HL-60/S4 treated with phorbol 12-myristate 13-acetate at 8.2 ng/mL for 4 days and 3 days (cell line): ENCODE measurements around the gene AZIN2.
"Not testable (repeated sequence)": the region's sequence is repeated elsewhere in the genome, so short reads cannot be mapped to it uniquely, and the experiment has no call there.

Source experiments
- in situ Hi-C: fragments of 300-500 bp; cut with MboI; formaldehyde crosslinking; loops from 2 replicates; pipeline ENCODE4 v1.15.0; 2022; ENCODE audit warnings: low sequenced_read_pairs

The AZIN2 gene

DNA sequence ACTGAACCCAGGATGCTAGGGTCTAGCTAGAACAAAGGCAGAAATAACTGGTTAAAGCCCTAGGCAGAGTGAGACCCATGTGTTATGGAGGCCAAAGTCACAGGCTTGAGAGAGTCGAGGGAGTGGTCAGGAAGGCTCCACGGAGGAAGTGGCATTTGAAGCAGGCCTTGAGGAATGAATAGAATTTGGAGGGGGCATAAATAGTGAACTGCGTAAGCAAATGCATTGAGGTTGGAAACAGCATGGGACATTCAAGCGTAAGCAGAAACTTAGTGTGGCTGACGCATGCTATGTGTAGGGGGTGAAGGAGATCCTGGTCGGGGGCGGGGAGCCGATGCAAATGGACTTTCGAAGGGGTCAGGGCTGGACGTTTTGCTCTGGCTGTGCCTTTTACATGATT, 11.5 kb downstream of the AZIN2 start:
- in situ Hi-C loops = no loop called here

DNA sequence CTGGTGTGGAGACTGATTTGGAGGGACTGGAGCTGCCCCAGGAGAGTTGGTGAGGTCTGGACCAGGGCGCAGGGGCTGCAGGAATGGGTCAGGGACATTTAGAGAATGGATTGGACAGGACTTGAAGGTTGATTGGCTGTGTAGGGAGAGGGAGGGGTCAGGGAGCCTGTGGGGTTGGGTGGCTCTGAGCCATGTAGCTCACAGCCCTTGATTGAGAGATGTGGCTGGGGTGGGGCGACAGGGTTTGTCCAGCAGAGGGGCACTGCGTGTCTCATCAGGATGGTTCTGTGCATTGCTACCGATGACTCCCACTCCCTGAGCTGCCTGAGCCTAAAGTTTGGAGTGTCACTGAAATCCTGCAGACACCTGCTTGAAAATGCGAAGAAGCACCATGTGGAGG, 12.1 kb downstream of the AZIN2 start:
- in situ Hi-C loops = no loop called here

DNA sequence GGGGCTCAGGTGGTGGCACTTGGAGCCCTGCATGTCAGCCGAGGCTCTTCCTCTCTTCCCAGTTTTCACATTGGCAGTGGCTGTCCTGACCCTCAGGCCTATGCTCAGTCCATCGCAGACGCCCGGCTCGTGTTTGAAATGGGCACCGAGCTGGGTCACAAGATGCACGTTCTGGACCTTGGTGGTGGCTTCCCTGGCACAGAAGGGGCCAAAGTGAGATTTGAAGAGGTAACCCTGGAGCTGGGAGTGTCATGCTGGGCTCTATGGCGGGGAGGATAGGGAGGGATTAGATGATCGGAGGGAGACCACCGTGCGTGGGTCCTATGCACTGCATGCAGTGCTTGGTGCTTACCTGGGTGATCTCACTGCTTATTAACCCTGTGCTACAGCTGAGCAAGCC, 13.5 kb downstream of the AZIN2 start:
- in situ Hi-C loops = no loop called here

DNA sequence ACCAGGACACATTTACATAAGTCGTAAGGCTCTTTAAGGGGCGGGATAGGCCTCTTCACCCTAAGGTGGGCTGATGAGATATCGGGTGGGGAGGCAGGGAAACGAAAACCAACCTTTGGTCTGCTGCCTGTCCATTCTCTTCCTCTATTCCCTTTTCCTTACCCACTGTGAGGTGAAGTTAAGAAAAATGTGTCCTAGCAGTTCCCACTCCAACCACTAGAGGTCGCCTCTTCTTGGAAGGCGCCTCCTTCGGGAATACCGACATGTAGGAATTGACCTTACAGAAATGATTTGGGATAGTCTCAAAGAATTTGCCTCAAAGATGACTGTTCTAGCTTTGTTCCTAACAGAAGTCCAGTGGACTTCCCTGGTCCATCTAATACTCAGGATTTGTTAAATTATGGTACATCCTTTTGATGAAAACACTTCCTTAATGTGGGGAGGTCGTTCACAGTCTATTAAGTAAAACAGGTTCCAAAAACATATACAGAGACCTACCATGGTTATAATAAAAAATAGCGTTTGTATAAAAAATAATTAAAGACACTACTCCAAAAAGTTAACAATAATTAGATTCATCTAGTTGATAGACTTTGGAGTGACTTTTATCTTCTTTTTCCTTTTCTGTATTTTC, 14.1 kb downstream of the AZIN2 start:
- in situ Hi-C loops = no loop called here

DNA sequence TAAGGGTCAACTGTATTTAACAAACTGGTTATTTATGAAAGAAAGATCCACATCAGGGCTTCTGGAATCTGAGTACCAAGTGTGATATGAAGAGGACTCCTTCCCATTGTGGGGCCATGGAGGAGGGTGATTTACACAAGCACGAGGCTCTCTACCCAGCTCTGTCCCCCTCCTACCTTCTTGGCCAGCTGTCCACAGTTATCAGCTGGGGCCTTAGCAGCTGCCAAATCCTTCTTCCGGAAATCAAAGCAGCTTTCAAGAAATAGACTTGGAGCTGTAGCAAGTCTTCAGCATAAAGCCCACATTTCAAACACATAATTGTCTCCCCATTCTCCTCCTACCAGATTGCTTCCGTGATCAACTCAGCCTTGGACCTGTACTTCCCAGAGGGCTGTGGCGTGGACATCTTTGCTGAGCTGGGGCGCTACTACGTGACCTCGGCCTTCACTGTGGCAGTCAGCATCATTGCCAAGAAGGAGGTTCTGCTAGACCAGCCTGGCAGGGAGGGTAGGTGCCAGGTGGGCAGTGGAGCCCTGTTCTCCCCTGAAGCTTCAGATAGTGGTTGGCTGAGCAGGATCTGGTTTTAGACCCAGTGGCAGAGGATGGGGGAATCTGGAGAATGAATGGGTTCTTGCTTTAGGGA, 15.5 kb downstream of the AZIN2 start:
- in situ Hi-C loops = no loop called here

DNA sequence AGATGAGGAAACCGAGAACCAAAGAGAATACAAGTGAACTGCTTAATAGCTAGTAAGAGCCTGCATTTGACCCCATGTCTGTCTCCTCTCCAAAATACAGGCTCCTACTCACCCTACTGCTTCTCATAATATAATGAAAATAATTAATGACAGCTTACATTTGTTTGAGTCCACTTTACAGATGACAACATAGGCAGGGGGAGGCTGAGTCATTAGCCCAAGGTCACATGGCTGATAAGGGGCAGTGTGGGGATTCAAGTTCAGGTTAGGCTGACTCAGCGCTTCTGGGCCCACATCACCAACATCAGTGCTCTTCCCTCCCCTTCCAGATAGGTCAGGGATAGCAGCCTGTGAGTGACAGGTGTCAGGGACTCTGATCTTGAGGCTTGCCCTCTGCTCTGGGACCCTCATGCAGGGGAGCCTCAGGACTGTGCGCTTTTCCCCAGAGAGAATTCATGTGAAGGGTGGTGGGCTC, 16.2 kb downstream of the AZIN2 start:
- in situ Hi-C loops = no loop called here

DNA sequence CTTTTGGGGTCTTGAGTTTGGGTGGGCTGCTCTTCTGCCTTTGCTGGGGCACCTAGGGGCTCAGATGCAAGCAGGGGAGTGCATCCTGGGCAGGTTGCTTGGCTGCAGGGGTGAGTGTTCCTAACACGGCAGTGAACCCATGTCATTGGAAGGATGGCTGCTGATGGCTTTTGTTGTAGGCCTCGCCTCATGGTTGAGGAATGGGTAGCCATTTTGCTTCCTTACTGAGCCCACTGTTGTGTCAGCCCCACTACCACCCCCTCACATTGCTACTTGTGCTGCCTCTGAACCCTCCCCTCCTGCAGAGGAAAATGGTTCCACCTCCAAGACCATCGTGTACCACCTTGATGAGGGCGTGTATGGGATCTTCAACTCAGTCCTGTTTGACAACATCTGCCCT, 16.8 kb downstream of the AZIN2 start:
- in situ Hi-C loops = no loop called here

DNA sequence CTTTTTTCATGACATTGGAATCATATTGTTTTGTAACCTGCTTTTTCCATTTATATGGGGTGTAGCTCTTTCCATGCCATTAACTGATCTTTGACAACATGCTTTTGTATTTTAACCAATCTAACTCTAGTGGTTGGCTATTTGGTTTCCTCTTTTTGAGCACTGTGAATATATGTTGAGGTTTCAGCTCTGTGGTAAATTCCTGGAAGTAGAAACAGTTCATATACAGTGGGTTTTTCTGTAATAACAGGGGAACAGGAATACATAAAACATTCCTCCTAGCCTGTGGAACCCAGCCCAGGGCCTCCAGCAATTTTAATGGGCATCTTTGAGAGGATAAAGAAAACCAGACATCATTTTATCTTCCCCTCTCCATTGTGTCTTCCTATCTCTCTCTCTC, 17.4 kb downstream of the AZIN2 start:
- in situ Hi-C loops = no loop called here

DNA sequence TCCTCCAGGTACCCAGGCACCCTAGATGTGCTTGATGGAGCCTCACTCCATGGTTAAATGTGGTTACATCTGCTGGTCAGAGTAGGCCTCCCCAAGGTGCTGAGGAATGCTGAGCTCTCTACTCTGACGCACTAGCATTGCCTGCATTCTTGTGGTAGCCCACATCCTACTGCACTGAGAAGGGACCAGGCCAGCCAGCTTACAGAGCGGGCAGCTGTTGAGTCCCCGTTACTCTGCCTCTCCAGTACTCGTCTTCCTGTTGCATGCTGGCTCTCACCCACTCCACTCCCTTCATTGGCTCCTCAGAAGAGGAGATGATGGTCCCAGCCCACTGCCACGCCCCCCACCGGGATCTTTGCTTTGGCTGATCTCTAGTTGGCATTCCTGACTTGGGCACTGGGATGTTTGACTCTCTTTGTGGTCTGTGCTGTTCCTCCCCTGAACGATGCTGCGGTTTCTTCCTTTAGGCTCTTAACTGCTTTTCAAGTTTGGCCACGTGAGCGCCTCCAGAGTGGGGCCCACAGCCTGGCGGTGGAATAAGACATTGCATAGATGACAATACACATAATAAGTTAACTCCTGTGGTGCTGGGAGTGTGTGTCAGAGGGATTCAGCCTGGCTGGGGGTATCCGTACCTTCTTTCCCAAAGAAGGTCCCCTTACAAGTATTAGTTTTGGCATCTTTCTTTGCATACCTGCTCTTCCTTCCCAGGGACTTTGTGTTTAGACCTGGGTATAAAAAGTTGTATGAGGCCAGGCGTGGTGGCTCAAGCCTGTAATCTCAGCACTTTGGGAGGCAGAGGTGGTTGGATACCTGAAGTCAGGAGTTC, 18.6 kb downstream of the AZIN2 start:
- in situ Hi-C loops = no loop called here

DNA sequence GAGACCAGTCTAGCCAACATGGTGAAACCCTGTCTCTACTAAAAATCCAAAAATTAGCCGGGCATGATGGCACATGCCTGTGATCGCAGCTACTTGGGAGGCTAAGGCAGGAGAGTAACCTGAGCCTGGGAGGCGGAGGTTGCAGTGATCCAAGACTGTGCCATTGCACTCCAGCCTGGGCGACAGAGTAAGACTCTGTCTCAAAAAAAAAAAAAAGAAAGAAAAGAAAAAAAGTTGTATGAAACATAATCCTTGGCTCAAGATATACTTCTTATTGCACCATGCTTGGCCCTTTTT, 19.1 kb downstream of the AZIN2 start:
- in situ Hi-C loops = not testable (repeated sequence)

DNA sequence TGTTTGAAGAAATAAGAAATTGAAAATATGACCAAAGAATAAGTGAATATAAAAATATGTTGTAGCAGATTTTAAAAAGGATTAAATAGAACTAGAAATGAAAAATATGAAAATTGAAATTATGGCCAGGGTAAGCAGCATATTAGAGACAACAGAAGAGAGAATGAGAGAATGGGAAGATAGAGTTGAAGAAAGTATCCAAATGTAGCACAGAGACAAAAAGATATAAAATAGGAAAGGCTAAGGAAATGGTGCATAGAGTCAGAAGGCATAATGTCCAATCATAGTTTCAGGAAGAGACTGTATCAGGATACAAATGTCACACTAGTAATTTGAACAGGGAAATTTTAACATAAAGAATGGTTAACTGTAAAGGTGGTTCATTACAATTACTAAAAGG, 29.5 kb downstream of the AZIN2 start:
- in situ Hi-C loops = no loop called here

DNA sequence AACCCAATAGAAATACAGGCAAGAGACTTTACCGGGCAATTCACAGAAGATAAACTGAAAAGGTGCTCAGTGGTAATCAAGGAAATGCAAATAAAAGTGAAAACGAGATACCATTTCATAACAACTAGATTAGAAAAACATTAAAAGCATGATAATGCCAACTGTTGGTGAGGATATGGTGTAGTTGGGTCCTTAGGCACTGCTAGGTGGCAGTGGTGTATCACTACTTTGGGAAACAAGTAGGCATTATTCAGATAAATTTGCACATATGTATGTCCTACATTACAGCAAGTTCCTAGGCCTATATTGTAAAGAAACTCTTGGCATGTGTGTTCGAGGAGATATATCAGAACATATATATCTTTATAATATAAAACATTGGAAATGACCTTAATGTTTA, 31.0 kb downstream of the AZIN2 start:
- in situ Hi-C loops = no loop called here

DNA sequence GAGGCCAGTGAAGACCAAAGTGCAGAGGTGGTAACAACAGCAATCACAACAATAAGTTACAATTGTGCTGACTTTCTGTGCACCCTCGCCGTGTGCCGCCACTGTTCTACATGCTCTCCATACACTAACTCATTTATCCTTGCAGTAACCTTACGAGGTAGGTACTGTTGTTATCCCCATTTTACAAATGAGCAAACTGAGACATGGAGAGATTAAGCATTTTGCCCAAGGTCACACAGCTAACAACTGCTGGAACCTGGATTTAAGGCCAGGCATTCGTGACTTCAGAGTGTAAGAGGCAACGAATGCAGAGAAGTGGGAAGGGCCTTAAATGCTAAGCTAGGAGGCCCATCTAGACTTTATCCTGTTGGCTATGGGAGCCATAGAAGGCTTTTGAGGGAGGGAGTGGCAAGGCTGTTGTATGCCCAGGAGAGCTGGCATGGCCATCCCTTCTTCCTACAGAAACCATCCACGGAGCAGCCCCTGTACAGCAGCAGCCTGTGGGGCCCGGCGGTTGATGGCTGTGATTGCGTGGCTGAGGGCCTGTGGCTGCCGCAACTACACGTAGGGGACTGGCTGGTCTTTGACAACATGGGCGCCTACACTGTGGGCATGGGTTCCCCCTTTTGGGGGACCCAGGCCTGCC, 36.6 kb downstream of the AZIN2 start:
- in situ Hi-C loops = no loop called here

DNA sequence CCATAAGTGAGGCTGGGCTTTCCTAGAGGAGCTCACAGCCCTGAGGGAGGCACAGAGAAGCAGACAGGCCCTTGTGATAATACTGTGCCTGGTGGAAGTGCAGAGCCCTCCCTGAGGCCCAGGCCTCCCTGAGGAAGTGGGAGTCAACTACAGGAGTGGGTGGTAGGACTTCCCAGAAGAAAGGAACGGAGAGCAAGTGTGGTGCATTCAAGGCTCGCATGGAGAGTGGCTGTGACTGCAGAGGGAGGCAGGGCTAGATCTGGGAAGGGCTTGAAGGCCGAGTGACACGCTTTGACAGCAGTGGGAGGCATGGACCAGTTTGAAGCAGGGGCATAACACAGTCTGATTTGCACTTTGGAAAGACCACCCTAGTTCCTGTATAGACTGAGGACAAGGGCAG, 37.3 kb downstream of the AZIN2 start:
- in situ Hi-C loops = no loop called here

DNA sequence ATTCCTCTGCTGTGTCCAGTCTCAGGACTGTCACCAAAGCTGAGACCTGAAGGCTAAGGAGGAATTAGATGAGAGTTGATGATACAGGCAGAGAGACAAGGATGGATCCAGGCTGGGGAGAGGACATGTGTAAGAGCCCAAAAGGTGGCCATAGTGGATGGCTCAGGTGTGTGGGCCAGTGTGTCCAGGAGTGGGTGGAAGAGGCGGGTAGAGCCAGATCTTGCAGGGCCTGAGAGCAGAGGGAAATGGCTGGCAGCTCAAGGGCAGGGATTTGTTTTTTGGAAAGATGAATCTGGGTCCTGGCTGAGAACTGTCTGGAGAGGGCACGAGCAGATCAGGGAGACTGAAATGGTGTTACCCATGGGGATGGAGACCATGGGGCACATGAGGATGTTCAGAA, 38.1 kb downstream of the AZIN2 start:
- in situ Hi-C loops = no loop called here

DNA sequence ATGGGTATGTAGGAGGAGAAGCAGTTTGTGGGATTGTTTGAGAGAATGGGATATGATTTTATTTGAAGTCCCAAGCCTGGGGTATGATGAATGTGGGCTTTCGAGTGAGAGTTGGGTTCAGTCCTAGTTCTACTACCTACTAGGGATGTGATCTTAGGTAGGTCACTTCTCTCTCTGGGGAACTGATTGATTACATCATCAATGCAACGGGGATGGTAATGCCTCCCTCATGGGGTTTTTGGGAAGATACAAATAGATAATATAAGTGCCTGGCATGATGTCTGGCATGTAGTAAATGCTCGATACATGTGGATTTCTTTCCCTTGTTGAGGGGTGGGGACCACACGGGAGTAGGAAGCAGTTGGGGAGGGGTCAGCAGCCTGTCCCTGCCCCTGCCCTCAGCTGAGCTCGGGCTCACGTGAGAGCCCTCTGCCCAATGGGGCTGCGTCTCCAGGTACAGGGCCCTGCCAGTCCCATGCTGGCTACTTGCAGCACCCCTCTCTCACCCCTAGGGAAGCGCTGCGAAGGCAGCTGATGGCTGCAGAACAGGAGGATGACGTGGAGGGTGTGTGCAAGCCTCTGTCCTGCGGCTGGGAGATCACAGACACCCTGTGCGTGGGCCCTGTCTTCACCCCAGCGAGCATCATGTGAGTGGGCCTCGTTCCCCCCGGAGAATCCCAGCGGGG, 38.7 kb downstream of the AZIN2 start:
- in situ Hi-C loops = no loop called here

DNA sequence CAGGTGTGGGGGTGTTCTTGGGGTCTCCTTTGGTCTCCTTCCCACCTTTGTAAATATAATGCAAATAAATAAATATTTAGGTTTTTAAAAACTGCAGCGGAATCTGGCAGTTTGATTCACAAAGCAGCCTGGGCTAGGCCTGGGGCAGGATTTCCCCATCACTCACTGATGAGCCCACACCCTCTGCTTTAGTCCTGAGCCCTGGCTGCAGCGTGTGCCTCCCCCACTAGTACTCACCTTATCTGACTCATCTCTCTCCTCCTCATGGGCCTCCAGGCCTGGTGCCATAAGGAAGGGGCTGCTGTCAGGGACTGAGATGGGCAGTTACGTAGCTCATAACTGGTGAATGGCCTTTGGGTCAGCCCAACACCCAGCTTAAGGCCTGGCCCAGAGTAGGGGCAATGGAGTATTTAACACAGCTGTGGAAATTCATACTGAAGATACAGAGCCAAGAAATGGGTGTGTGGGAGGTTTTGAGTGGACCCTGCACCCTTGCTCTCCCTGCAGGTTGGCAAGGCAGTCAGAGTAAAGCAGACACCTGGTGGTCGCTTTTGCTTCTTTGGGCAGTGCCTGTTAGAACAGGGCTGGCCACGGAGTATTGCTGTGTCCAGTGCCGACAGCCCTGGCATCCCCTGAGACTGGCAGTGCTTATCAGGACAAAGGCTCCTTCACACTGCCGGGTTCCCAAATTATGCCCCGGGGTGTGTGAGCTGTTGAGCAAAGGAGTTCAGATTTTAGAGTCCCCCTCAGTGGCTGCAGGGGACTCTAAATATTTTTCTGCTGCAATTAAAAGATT, 39.7 kb downstream of the AZIN2 start:
- in situ Hi-C loops = no loop called here

DNA sequence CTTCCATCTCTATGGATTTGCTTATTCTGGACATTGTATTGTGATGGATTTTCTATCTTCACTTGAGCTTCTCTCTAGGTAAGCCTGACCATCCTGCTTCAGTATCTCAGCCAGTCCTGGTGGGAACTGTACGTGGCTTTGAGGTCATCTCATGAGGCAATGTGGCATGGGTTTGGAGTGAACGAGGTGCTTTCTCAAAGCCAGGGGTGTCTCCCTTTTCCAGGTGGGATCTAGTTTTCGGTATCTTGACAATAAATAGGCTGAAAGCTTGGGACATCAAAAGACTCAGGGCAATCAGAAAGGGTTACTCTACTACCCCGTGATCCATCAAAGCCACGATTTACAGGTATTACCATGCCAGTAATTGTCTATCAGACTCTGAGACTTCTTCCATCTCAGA, 40.8 kb downstream of the AZIN2 start:
- in situ Hi-C loops = no loop called here

DNA sequence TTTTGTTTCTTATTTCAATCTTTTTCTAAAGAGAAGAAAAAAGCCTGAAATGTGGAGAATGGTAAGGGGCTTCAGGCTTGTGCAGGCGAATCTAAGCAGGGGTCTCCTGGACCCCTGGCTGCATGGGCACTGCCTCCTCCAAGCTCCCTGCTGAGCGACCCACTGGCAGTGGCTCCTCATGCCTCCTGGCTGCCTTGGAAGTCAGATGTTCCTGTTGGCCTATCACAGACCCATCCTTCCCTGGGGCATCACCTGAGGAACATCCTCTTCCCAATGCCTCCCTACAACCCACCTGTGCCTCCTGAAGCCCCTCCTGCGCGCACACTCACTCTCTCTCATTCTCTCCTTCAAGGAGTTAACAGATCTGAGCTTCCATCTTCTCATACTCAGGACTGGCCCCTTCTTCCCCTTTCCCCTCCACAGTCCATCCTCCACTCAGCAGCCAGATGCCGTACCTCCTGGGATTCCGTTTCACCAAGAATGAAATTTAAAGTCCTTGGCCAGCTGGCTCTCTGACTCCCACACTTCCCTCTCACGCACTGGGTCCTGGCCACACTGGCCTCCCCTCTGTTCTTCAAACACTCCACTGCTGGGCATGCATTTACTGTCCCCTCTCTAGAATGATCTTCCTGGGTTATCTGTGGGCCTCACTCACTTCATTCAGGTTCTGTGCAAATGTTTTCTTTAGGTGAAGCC, 41.7 kb downstream of the AZIN2 start:
- in situ Hi-C loops = no loop called here

DNA sequence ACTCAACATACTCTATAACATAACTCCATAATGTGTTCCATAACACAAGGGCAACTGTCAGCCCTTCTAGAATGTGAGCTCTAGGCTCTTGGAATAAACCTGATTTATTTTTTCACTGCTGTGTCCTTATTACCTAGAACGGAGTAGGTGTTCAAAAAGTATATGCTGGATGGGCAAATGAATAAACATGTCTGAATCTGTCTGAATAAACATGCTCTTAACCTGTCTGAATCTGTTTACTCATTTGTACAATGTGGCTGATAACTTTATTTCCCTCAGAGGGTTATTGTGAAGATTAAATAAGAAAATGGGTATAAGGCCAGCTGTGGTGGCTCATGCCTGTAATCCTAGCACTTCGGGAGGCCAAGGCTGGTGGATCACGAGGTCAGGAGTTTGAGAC, 42.3 kb downstream of the AZIN2 start:
- in situ Hi-C loops = no loop called here
